Omental fat pad (tissue), 4 donors: ENCODE data around the gene PPP2R5E. TPM values are rescaled to one million over a fixed set of nuclear protein-coding genes. Genes with fewer than 3 reads are reported as not detected.

Experiments
- ATAC-seq: fragments of 150-250 bp; one replicate; pipeline ENCODE4 v1.9.1; 2016; ENCODE audit warnings: mild to moderate bottlenecking, moderate library complexity; ENCODE audit not compliant: low FRiP score
- DNase-seq: peaks from one replicate; pipeline ENCODE4 v3.0.0-alpha.2; 2019; ENCODE audit warnings: low spot score
- total RNA-seq, 4 donors: library from RNA; depleted of rRNA; stranded (reverse); fragments of >200 nt; gene quantifications; one replicate each; pipeline ENCODE4 v1.1.0, GENCODE V29; 2016
- TF ChIP-seq, protein P1 (sequence below), 3 donors: fragments of 450-650 bp; IDR thresholded peaks; one replicate each; pipeline ENCODE4 v1.5.1; 2016 to 2017; ENCODE audit warnings: antibody characterized with exemption in 3 of 3, mild to moderate bottlenecking in 3 of 3, moderate library complexity in 2 of 3

Gene PPP2R5E
- total RNA-seq, 4 donors from 2014 or later, result 17.0 to 23.3 (median 21.0) TPM

DNA sequence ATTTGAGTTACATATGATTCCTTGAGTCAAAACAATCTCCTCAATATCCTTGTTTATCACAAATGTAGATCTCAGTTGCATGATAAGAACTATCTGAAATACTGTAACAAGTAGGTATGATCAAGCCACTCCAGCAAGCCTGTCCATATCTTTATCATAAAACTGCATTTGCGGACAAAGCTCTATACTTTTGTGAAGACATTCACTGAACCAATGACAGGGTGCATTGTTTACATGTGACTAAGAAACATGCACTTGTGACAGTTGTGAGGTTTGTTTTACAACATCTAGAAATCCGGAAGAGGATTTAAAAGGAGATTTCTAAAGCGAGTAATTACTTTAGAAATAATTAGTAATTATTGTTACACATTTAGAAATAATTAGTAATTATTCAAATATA, 111.7 kb downstream of the PPP2R5E start:
- ATAC-seq, result no peak
- TF ChIP-seq, protein P1, sequence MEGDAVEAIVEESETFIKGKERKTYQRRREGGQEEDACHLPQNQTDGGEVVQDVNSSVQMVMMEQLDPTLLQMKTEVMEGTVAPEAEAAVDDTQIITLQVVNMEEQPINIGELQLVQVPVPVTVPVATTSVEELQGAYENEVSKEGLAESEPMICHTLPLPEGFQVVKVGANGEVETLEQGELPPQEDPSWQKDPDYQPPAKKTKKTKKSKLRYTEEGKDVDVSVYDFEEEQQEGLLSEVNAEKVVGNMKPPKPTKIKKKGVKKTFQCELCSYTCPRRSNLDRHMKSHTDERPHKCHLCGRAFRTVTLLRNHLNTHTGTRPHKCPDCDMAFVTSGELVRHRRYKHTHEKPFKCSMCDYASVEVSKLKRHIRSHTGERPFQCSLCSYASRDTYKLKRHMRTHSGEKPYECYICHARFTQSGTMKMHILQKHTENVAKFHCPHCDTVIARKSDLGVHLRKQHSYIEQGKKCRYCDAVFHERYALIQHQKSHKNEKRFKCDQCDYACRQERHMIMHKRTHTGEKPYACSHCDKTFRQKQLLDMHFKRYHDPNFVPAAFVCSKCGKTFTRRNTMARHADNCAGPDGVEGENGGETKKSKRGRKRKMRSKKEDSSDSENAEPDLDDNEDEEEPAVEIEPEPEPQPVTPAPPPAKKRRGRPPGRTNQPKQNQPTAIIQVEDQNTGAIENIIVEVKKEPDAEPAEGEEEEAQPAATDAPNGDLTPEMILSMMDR (IDR thresholded peaks at IDR 0.05), result no peak
- DNase-seq, result no peak

GRCh38 chr14:63428486-63428885, 114.7 kb downstream of the PPP2R5E start:
- TF ChIP-seq, protein P1 (IDR thresholded peaks at IDR 0.05), result no peak
- DNase-seq, result no peak
- ATAC-seq, result no peak

DNA sequence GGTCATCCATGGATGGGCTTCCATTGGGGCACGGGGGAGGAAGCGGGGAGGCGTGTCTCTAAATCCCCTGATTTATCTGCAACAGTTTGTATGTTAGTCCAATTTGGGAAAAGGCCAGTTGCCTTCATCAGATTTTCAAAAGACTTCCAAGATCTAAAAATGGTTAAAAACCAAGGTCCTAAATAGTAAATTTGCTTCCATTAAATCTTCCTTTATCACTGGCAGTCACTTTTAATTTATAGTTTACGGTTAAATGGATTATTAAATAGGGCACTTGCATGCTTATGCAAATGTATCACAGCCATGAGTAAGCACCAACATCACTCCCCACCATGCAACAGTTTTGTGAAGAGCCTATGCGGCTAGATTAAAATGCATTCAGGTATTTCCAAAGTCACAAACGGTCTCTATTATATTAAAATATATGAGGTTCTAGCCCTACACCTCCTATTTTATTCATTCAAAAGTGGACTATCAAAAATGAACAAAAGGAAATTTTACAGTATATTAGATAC, 116.3 kb downstream of the PPP2R5E start:
- TF ChIP-seq, protein P1 (IDR thresholded peaks at IDR 0.05), result no peak
- DNase-seq, result no peak
- peak; percentile 59 for ATAC-seq

DNA sequence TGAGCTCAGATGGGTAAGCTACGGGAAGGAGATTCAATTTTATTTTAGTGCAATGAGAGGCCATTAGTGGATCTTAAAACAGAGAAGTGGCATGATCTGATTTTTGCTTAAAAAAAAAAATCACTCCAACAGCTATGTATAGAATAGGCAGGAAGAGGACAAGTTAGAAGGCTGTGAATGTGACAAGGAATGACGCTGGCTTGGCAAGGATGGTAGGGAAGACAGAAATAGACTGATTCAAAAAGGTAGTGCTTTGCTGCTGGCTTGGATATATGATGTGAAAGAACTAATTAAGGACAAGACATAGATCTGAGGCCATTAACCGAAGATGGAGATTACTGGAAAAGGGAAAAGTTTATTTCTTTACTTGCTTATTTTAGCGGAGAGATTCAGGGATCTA, 119.3 kb downstream of the PPP2R5E start:
- ATAC-seq (no peak), DNase-seq (no peak)
- TF ChIP-seq, protein P1 (IDR thresholded peaks at IDR 0.05), result no peak

DNA sequence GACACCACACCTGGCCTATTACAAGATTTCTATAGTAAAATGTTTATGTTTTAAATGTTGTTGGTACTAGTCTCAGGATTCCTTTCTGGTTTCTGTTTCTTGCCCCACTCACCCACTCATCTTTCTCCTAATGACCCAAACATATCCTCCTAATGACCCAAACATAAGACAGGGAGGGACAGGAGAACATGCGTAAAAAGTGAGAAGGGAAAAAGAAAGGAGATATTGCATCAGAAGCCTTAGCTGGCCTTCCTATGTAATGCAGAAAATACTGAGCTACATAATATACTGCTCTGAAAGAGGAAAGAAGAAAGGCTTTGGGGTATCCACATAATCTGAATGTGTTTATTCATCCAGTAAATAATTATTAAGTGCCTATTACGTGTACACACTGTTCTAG, 119.8 kb downstream of the PPP2R5E start:
- TF ChIP-seq, protein P1 (IDR thresholded peaks at IDR 0.05), result no peak
- ATAC-seq (no peak), DNase-seq (no peak)

DNA sequence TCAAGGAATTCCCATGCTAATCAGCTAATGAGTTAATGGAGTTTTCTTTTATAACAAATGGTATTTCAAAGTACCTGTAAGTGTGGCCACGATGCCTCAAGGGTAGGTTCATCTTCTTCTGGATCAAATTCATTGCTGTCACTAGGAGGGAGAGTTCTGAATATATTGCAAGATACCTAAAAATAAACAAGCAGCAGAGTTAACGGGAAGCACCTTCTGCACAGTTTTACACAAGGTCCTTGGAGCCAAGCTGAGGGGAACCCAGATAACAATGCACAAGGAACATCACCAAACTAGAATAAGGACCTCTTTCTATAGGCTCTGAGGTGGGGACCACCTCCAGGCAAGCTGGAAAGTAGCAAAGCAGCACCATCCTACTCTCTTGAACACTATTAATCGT, 121.3 kb downstream of the PPP2R5E start:
- TF ChIP-seq, protein P1 (IDR thresholded peaks at IDR 0.05), result no peak
- ATAC-seq (no peak), DNase-seq (no peak)

DNA sequence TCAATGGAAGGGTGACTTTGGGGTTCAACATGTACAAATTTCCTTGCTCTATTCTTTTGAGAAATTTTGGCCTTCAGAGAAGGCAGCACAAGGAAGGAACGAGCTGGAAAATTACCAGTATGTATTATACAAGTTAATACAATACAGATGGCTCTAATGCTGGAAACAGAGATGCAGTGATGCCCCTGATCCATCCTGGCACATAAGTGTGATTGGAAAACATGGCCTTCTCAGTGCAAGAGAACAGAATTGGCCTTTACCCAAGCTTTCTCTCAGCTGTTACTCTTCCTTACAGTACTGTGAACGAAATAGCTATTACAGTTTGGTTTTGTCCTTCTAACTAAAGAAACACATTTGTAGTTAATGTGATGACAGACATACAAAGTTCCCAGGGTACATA, 122.0 kb downstream of the PPP2R5E start:
- DNase-seq (no peak), ATAC-seq (no peak)
- TF ChIP-seq, protein P1 (IDR thresholded peaks at IDR 0.05), result no peak
